Astrocyte of the cerebellum (primary cell): ENCODE measurements around the gene NFKBIB.

Experiments
- DNase-seq: peaks from one replicate; pipeline ENCODE4 v3.0.0-alpha.2; 2011; ENCODE audit warnings: low read depth
- H3K4me3 ChIP-seq: 2 replicates; pipeline ENCODE4 v1.5.1; 2011; ENCODE audit warnings: mild to moderate bottlenecking, low read depth, low read length, moderate library complexity
- CTCF ChIP-seq: IDR thresholded peaks from 2 replicates; pipeline ENCODE4 v1.5.1; 2012; ENCODE audit warnings: low read length, low read depth, moderate library complexity, mild to moderate bottlenecking; ENCODE audit errors: missing control alignments
- in situ Hi-C: cut with HindIII; loops from 2 replicates; pipeline ENCODE4 v1.10.0; 2017; ENCODE audit warnings: low sequenced_read_pairs

NFKBIB gene

DNA sequence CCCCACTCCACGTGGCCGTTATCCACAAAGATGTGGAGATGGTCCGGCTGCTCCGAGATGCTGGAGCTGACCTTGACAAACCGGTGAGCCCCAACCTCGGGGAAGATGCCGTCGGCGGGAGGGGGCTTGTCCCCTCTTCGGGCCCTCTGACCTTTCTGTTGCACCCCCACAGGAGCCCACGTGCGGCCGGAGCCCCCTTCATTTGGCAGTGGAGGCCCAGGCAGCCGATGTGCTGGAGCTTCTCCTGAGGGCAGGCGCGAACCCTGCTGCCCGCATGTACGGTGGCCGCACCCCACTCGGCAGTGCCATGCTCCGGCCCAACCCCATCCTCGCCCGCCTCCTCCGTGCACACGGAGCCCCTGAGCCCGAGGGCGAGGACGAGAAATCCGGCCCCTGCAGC is 7.5 kb downstream of the NFKBIB start:
- no peak overlapping the region for H3K4me3 ChIP-seq
- in situ Hi-C loops: no loop called here
- TF ChIP-seq CTCF: no peak
- DNase-seq: no peak

DNA sequence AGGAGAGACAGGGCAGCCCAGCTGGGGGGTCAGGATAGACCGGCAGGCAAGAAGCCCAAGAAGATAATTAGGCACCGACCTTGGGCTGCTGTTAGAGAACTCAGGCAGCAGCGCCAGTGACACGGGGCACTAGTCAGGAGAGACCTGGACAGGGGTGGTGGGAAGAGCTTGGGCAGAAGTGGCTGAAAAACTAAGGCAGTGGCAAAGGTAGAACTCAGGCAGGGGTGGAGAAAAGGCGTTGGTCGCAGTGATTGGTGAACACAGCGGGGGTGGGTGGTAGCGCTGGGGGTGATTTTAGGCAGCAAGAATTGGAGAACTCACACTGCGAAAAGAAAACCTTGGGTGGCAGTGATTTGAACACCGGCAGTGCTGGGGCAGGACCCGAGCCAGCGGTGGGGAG is 7.9 kb downstream of the NFKBIB start:
- no peak for DNase-seq
- in situ Hi-C loops: no loop called here
- no peak for TF ChIP-seq CTCF
- H3K4me3 ChIP-seq: no peak overlapping the region

DNA sequence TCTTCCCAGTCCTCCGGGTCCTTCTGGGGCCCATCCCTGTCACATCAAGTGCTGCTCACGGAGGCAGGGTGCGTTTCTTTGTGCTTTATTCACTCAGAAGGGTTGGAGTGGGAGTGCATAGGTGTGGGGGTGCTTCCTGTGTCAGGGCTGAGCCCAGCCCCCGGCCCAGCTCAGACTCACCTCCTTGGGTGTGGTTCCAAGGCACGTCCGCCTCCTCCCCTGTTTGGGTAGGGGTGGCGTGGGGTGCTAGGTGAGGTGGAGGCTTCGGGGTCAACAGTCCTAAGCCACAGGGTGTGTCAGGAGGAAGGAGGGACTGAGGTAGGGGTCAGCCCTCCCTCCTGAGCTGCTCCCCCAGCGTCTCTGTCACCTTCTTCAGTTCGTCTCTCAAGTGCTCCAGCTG is 9.1 kb downstream of the NFKBIB start:
- in situ Hi-C loops: no loop called here
- no peak overlapping the region for H3K4me3 ChIP-seq
- no peak for TF ChIP-seq CTCF
- DNase-seq: no peak

GRCh38 chr19:38910488-38910887 is 10.7 kb downstream of the NFKBIB start:
- no peak overlapping the region for H3K4me3 ChIP-seq
- TF ChIP-seq CTCF: no peak
- DNase-seq: no peak
- in situ Hi-C loops: no loop called here

DNA sequence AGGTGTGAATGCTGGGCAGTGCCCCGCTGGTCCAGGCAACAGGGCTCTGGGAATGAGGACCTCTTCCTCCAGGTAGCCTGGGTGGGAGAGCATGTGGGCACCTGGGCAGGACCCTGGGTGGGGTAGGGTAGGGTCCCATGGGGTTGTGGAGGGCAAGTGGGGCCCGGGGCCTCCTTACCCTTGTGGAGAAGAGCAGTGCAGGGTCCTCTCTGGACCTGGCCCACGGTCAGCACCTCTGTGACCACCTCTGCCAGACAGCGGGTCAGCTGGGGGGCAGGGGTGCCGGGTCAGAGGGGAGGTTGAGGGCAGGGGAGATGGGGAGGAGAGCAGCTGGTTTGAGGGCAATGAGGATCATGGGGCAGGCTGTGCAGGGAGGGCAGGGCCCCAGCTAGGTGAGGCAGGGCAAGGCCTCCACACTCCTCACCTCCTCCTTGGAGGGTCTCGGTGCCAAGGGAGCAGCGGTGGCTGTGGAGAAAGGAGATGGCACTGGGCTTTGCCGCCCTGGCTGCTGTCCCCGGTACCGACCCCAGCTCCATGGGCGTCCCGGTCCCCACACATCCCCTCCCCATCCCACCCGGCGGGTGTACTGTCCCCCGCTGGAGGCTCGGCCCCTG is 11.7 kb downstream of the NFKBIB start:
- no peak for DNase-seq
- in situ Hi-C loops: no loop called here
- no peak for TF ChIP-seq CTCF

GRCh38 chr19:38912600-38913514 is 13.1 kb downstream of the NFKBIB start:
- TF ChIP-seq CTCF: no peak
- no peak for DNase-seq
- in situ Hi-C loops: no loop called here
- H3K4me3 ChIP-seq: no peak overlapping the region

More for the DNA sequence above, 11.7 kb downstream of the NFKBIB start:
- H3K4me3 ChIP-seq: no peak overlapping the region
